ENCODE data around the gene FNBP1. TPM values are rescaled to one million over a fixed set of nuclear protein-coding genes. Genes with fewer than 3 reads are reported as not detected.

Gene FNBP1
- total and polyA plus RNA-seq, 2 experiments from 2014 or later, result 17.8 to 22.6 TPM

GRCh38 chr9:129929496-129930125 is 113.4 kb downstream of the FNBP1 start:
- H3K9ac ChIP-seq, result no peak overlapping the region
- peaks cover 8% of the 10 kb centered on the region; the same call in 1 of the 2 replicates for H3K36me3 ChIP-seq (ENCODE audit: low read depth)
- TF ChIP-seq EZH2 (IDR thresholded peaks at IDR 0.05; ENCODE audit: insufficient read depth, poor library complexity, severe bottlenecking) (no peak), EZH2phosphoT487 (IDR thresholded peaks at IDR 0.05; ENCODE audit: insufficient read depth, low read depth) (no peak)
- H3K4me3 ChIP-seq, result no peak overlapping the region
- in situ Hi-C loops (cut with MboI), result no loop called here
- H3K27me3 ChIP-seq (replicated peaks; ENCODE audit: insufficient read depth), result no peaks in the 10 kb centered on the region
- no peaks in the 10 kb centered on the region for H3K9me2 ChIP-seq (ENCODE audit: insufficient read depth)
- no peak overlapping the region for H2AFZ ChIP-seq
- no peaks in the 10 kb centered on the region for H3K9me3 ChIP-seq (ENCODE audit: low read depth)
- DNase-seq, result peak; percentile 60
- H3K79me2 ChIP-seq (ENCODE audit: insufficient read depth), result no peaks in the 10 kb centered on the region; the same call in 1 of the 2 replicates
- H3K27ac ChIP-seq, result no peak overlapping the region
- peaks cover 31% of the 10 kb centered on the region for H3K4me1 ChIP-seq (ENCODE audit: insufficient read depth)
- peaks cover 30% of the 10 kb centered on the region for H3F3A ChIP-seq (ENCODE audit: insufficient read depth)
- H4K20me1 ChIP-seq (ENCODE audit: insufficient read depth), result no peaks in the 10 kb centered on the region
- WGBS, 2 experiments (ENCODE audit: low coverage in 1 of 2, low lambda C conversion rate in 2 of 2, missing lambda C conversion rate in 2 of 2), result 84 to 86% methylated on average over 9 of the region's 9 CpGs
- no peak overlapping the region for H3K4me2 ChIP-seq (ENCODE audit: unreplicated experiment)

DNA sequence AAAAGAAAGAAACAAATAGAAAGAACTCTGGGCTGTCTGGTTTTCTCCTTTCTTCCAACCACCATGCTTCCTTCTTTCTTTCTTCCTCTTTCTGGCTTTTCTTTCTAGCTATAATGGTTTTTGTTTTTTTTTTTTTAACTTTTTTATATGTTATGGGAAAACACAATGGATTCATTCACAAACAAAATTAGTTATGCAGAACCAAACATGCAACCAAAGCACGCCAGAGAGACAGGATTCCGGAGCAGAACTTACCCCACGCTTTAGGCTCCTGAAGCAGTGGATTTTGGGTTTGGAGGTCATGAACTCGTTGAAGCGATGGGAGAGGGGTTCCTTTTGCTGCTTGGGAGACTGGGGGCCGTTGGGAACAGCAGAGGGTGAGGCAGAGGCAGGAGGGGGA is 119.4 kb downstream of the FNBP1 start:
- H3K27me3 ChIP-seq (replicated peaks; ENCODE audit: insufficient read depth), result no peaks in the 10 kb centered on the region
- no peaks in the 10 kb centered on the region for H3F3A ChIP-seq (ENCODE audit: insufficient read depth)
- no peaks in the 10 kb centered on the region for H3K9me2 ChIP-seq (ENCODE audit: insufficient read depth)
- H2AFZ ChIP-seq, result no peak overlapping the region
- H3K27ac ChIP-seq, result no peak overlapping the region
- H3K4me2 ChIP-seq (ENCODE audit: unreplicated experiment), result no peak overlapping the region
- H3K36me3 ChIP-seq (ENCODE audit: low read depth), result peaks cover 12% of the 10 kb centered on the region; the same call in 1 of the 2 replicates
- H3K9me3 ChIP-seq (ENCODE audit: low read depth), result no peaks in the 10 kb centered on the region
- 83% methylated on average over 6 of the region's 6 CpGs for whole genome bisulfite sequencing, 2 experiments (ENCODE audit: low coverage in 1 of 2, low lambda C conversion rate in 2 of 2, missing lambda C conversion rate in 2 of 2)
- H3K4me3 ChIP-seq, result no peak overlapping the region
- no peaks in the 10 kb centered on the region for H3K4me1 ChIP-seq (ENCODE audit: insufficient read depth)
- DNase-seq, result no peak
- in situ Hi-C loops (cut with MboI), result no loop called here
- H3K9ac ChIP-seq, result no peak overlapping the region
- H4K20me1 ChIP-seq (ENCODE audit: insufficient read depth), result no peaks in the 10 kb centered on the region
- no peaks in the 10 kb centered on the region for H3K79me2 ChIP-seq (ENCODE audit: insufficient read depth)
- no peak for TF ChIP-seq EZH2 (IDR thresholded peaks at IDR 0.05; ENCODE audit: insufficient read depth, poor library complexity, severe bottlenecking)
- no peak for TF ChIP-seq EZH2phosphoT487 (IDR thresholded peaks at IDR 0.05; ENCODE audit: insufficient read depth, low read depth)

- no peak overlapping the region for H3K4me3 ChIP-seq
- in situ Hi-C loops (cut with MboI), result no loop called here
- H3F3A ChIP-seq (ENCODE audit: insufficient read depth), result no peaks in the 10 kb centered on the region
- H3K4me2 ChIP-seq (ENCODE audit: unreplicated experiment), result no peak overlapping the region
- H3K36me3 ChIP-seq (ENCODE audit: low read depth), result peaks cover 16% of the 10 kb centered on the region; the same call in 1 of the 2 replicates
- no peaks in the 10 kb centered on the region for H3K9me2 ChIP-seq (ENCODE audit: insufficient read depth)
- no peak overlapping the region for H3K9ac ChIP-seq
- no peaks in the 10 kb centered on the region for H4K20me1 ChIP-seq (ENCODE audit: insufficient read depth)
- H3K9me3 ChIP-seq (ENCODE audit: low read depth), result no peaks in the 10 kb centered on the region
- 97 to 98% methylated on average over 4 of the region's 4 CpGs for WGBS, 2 experiments (ENCODE audit: low coverage in 1 of 2, low lambda C conversion rate in 2 of 2, missing lambda C conversion rate in 2 of 2)
- no peak overlapping the region for H3K27ac ChIP-seq
- H2AFZ ChIP-seq, result no peak overlapping the region
- DNase-seq, result no peak
- H3K4me1 ChIP-seq (ENCODE audit: insufficient read depth), result no peaks in the 10 kb centered on the region
- no peaks in the 10 kb centered on the region for H3K27me3 ChIP-seq (replicated peaks; ENCODE audit: insufficient read depth)
- no peak for TF ChIP-seq EZH2phosphoT487 (IDR thresholded peaks at IDR 0.05; ENCODE audit: insufficient read depth, low read depth)
- TF ChIP-seq EZH2 (IDR thresholded peaks at IDR 0.05; ENCODE audit: insufficient read depth, poor library complexity, severe bottlenecking), result no peak
- no peaks in the 10 kb centered on the region for H3K79me2 ChIP-seq (ENCODE audit: insufficient read depth)
Measured at GRCh38 chr9:129921905-129922304, 121.1 kb downstream of the FNBP1 start.

DNA sequence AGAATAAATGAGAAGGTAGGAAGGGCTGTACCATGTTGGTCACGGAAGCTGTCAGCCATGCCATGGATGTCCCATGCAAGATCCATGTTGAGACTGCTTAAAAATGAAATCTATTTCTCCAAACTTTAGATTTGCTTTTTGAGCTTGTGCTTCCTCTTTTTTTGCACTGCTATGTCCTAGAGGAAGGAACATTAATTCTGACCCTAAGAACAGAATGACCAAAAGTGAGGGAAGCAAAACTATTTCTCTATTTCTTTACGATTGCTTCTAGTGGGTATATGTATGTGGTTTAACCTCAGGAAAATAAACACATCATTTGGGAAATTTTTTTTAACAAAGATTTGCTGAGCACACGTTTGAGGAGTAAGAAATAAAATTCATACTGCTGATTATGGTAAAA is 123.1 kb downstream of the FNBP1 start:
- in situ Hi-C loops (cut with MboI), result no loop called here

More for the DNA sequence above, 123.1 kb downstream of the FNBP1 start:
- Histone ChIP-seq H3K36me3 (ENCODE audit: low read depth) (peaks cover 10% of the 10 kb centered on the region; the same call in 1 of the 2 replicates), H3K9me3 (ENCODE audit: low read depth) (no peaks in the 10 kb centered on the region), H4K20me1 (ENCODE audit: insufficient read depth) (no peaks in the 10 kb centered on the region), H3K4me1 (ENCODE audit: insufficient read depth) (no peaks in the 10 kb centered on the region), H3K27me3 (replicated peaks; ENCODE audit: insufficient read depth) (no peaks in the 10 kb centered on the region), H2AFZ (no peak overlapping the region), H3K27ac (no peak overlapping the region), H3K4me2 (ENCODE audit: unreplicated experiment) (no peak overlapping the region), H3K79me2 (ENCODE audit: insufficient read depth) (no peaks in the 10 kb centered on the region), H3K4me3 (no peak overlapping the region), H3F3A (ENCODE audit: insufficient read depth) (no peaks in the 10 kb centered on the region), H3K9ac (no peak overlapping the region), H3K9me2 (ENCODE audit: insufficient read depth) (no peaks in the 10 kb centered on the region)
- no peak for DNase-seq
- TF ChIP-seq EZH2phosphoT487 (IDR thresholded peaks at IDR 0.05; ENCODE audit: insufficient read depth, low read depth), result no peak
- TF ChIP-seq EZH2 (IDR thresholded peaks at IDR 0.05; ENCODE audit: insufficient read depth, poor library complexity, severe bottlenecking), result no peak
- 94 to 98% methylated on average over 3 of the region's 3 CpGs for WGBS, 2 experiments (ENCODE audit: low coverage in 1 of 2, low lambda C conversion rate in 2 of 2, missing lambda C conversion rate in 2 of 2)

Measured in GM23248 (cell line).